Subcutaneous abdominal adipose tissue (tissue), 5 donors: ENCODE measurements around the gene ANGEL2.

Experiments
- H3K27ac ChIP-seq: one replicate; pipeline ENCODE4 v1.7.0; 2013; ENCODE audit warnings: low read depth, mild to moderate bottlenecking, inconsistent platforms, low read length, moderate library complexity
- H3K27me3 ChIP-seq, 5 donors: one replicate each; pipeline ENCODE4 v1.7.0; 2013; ENCODE audit warnings: low read length in 5 of 5, inconsistent platforms in 1 of 5; ENCODE audit not compliant: control insufficient read depth in 5 of 5, insufficient read depth in 4 of 5
- H3K36me3 ChIP-seq, 5 donors: one replicate each; pipeline ENCODE4 v1.7.0; 2013; ENCODE audit warnings: low read length in 5 of 5; ENCODE audit not compliant: control insufficient read depth in 5 of 5, insufficient read depth in 5 of 5
- H3K4me1 ChIP-seq, 5 donors: one replicate each; pipeline ENCODE4 v1.7.0; 2013; ENCODE audit warnings: low read length in 5 of 5, mild to moderate bottlenecking in 3 of 5, moderate library complexity in 1 of 5; ENCODE audit not compliant: control insufficient read depth in 5 of 5, insufficient read depth in 5 of 5
- H3K4me3 ChIP-seq, 5 donors: one replicate each; pipeline ENCODE4 v1.7.0; 2013; ENCODE audit warnings: low read length in 5 of 5, low read depth in 1 of 5
- H3K9ac ChIP-seq, 5 donors: one replicate each; pipeline ENCODE4 v1.7.0; 2013; ENCODE audit warnings: low read length in 5 of 5, mild to moderate bottlenecking in 4 of 5, moderate library complexity in 3 of 5
- H3K9me3 ChIP-seq, 5 donors: one replicate each; pipeline ENCODE4 v1.7.0; 2013; ENCODE audit warnings: low read length in 5 of 5; ENCODE audit not compliant: control insufficient read depth in 5 of 5
- donor health status: healthy.
- donor health status: healthy.
- donor health status: healthy.
- donor health status: healthy.
- donor health status: healthy.

The ANGEL2 gene

GRCh38 chr1:212945056-212945455 is 70.6 kb downstream of the ANGEL2 start:
- H3K4me3 ChIP-seq: no peak overlapping the region

GRCh38 chr1:212944229-212944901 is 71.3 kb downstream of the ANGEL2 start:
- no peak overlapping the region for H3K4me3 ChIP-seq
- H3K9ac ChIP-seq: no peak overlapping the region
- H3K9me3 ChIP-seq: peaks cover 0 to 7% (median 0%) of the 10 kb centered on the region in 5 donors
- H3K27me3 ChIP-seq: peaks cover 0 to 4% (median under 1%) of the 10 kb centered on the region in 5 donors
- H3K36me3 ChIP-seq: no peaks in the 10 kb centered on the region
- H3K4me1 ChIP-seq: no peaks in the 10 kb centered on the region
- H3K27ac ChIP-seq: no peak overlapping the region

More at GRCh38 chr1:212945056-212945455, 70.6 kb downstream of the ANGEL2 start:
- Histone ChIP-seq H3K4me1 (peaks cover 0 to 3% (median 2%) of the 10 kb centered on the region in 5 donors), H3K9me3 (peaks cover 0 to 5% (median 0%) of the 10 kb centered on the region in 5 donors), H3K36me3 (no peaks in the 10 kb centered on the region), H3K27ac (no peak overlapping the region), H3K27me3 (peaks cover 3 to 10% (median 6%) of the 10 kb centered on the region in 5 donors), H3K9ac (no peak overlapping the region)

GRCh38 chr1:212943393-212943710 is 72.3 kb downstream of the ANGEL2 start:
- H3K9me3 ChIP-seq: peaks cover 0 to 6% (median 0%) of the 10 kb centered on the region in 5 donors
- H3K36me3 ChIP-seq: no peaks in the 10 kb centered on the region
- H3K9ac ChIP-seq: no peak overlapping the region
- no peaks in the 10 kb centered on the region for H3K27me3 ChIP-seq
- no peaks in the 10 kb centered on the region for H3K4me1 ChIP-seq
- no peak overlapping the region for H3K27ac ChIP-seq
- H3K4me3 ChIP-seq: no peak overlapping the region

GRCh38 chr1:212942679-212943392 is 72.8 kb downstream of the ANGEL2 start:
- Histone ChIP-seq H3K27me3 (no peaks in the 10 kb centered on the region), H3K36me3 (no peaks in the 10 kb centered on the region), H3K9ac (no peak overlapping the region)

More at GRCh38 chr1:212942679-212943392, 72.8 kb downstream of the ANGEL2 start:
- H3K27ac ChIP-seq: no peak overlapping the region
- H3K9me3 ChIP-seq: peaks cover 0 to 4% (median 0%) of the 10 kb centered on the region in 5 donors
- H3K4me1 ChIP-seq: no peaks in the 10 kb centered on the region
- H3K4me3 ChIP-seq: no peak overlapping the region
